ENCODE results near the gene RAP1GDS1.

The RAP1GDS1 gene

GRCh38 chr4:98482847-98483806 lies 221.9 kb downstream of the RAP1GDS1 start:
- no peak for DNase-seq (ENCODE audit: low spot score)

- DNase-seq (ENCODE audit: low spot score), result no peak
These were observed 222.8 kb downstream of the RAP1GDS1 start for GRCh38 chr4:98484031-98484430.

GRCh38 chr4:98485816-98486345 lies 224.7 kb downstream of the RAP1GDS1 start:
- no peak for DNase-seq (ENCODE audit: low spot score)

GRCh38 chr4:98490251-98490650 lies 229.1 kb downstream of the RAP1GDS1 start:
- no peak for DNase-seq (ENCODE audit: low spot score)

GRCh38 chr4:98491899-98492559 lies 230.8 kb downstream of the RAP1GDS1 start:
- no peak for DNase-seq (ENCODE audit: low spot score)

- no peak for DNase-seq (ENCODE audit: low spot score)
These were observed 232.1 kb downstream of the RAP1GDS1 start for GRCh38 chr4:98493296-98493695.

Data from ecto neural progenitor cell (in vitro differentiated cells).